GM18508 (cell line): ENCODE measurements around the gene FGD3.

Source experiments
- ATAC-seq: cut with Tn5 transposase; IDR thresholded peaks from one replicate; pipeline ENCODE4 v1.9.1; 2021; ENCODE audit warnings: moderate number of reproducible peaks; ENCODE audit not compliant: insufficient read depth, unreplicated experiment

Gene FGD3

GRCh38 chr9:93064392-93065134 lies 117.2 kb downstream of the FGD3 start:
- peak; percentile 81 for ATAC-seq

DNA sequence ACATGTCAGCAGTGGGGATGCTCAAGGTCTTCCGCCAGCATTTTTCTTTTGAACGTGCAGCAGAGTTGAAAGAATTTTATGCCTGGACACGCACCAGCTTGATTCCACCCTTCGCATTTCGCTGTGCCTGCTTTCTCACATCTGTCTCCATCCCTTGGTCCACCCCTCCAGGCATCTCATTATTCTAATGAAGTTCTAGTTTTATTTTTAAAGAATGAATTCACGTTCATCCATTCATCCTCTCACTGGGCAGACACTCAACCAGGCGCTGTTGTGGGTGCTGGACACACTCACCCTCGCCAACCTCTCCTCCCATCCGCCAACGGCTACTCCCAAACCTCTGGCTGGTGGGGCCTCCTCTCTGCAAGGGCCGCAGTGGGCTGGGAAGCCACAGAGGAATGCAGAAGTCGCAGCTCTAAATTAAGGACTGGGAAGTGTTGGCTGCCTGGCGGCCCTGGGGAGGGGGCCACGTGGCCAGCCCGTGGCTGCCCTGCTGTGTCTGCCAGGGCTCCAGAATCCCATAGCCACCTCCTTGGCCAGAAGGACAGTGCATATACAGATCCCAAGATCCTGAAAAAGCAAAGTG lies 117.9 kb downstream of the FGD3 start:
- no peak for ATAC-seq

DNA sequence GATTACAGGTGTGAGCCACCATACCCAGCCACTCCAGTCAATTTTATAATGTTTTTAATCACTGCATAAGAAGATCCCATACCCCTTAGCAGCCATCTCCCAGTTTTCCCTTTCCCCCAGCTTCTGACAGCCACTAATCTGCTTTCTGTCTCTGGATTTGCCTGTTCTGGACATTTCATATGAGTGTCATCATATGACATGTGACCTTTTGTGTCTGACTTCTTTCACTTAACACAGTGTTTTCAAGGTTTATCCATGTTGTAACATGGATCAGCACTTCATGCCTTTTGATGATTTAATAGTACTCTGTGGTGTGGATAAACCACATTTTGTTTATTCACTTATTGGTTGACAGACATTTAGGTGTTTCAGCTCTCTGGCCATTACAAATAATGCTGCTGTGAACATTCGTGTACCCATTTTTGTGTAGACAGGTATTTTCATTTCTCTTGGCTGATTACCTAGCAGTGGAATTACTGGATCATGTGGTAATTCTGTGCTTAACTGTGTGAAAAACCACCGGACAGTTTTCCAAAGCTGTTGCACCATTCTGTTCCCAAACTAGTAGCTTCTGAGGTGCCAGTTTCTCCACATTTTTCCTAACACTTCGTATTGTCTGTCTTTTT lies 119.8 kb downstream of the FGD3 start:
- no peak for ATAC-seq

GRCh38 chr9:93068956-93069355 lies 121.6 kb downstream of the FGD3 start:
- ATAC-seq, result no peak

- ATAC-seq, result no peak
Observed at GRCh38 chr9:93071464-93071863, 124.1 kb downstream of the FGD3 start.

GRCh38 chr9:93072383-93072795 lies 125.1 kb downstream of the FGD3 start:
- ATAC-seq, result no peak

- ATAC-seq, result no peak
Observed at GRCh38 chr9:93076101-93076791, 128.9 kb downstream of the FGD3 start.

DNA sequence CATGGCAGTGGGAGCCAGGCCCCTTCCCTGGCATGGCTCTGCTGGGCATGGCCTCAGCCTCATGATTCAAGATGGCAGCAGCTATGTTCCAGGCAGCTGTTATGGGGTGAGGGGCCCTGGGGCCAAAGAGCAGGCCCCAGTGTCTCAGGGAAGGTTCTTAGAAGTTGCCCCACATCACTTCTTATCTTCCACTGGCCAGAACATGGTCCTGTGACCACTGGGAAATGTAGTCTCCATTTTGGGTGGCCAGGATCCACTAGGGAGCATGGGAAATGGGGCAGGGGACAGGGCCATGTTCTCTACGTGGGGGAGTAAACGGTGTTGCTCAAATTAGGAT lies 129.4 kb downstream of the FGD3 start:
- ATAC-seq, result no peak

DNA sequence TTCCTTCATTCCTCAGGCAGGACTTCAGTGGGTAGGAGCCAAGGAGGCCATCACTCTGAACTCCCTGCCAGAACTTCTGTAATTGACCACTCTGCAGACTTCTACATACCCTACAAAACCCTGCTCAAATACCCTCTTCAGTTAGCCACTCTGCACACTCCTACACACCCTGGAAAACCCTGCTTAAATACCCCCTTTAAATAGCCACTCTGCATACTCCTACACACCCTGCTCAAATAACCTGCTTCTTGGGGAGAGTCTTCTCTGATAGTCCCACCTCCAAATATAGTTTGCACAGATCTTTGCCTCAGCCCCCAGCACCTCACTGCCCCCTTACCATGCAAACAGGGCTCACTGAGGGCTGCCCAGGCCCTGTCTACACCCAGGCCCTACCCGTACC lies 130.0 kb downstream of the FGD3 start:
- ATAC-seq, result no peak

DNA sequence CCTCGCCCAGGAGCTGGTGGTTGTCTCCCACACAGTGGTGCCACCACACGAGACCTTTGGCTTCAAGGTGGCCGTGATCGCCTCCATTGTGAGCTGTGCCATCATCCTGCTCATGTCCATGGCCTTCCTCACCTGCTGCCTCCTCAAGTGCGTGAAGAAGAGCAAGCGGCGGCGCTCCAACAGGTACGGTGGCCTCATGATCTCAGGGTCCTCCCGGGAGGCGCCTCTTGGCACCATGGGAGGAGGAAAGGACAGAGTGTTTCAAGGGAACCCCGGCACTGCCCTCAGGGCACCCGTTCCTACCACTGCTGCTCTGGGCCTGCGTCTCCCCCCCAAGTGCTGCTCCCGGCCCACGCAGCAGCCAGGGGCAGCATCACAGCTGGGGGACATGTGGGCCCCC lies 130.5 kb downstream of the FGD3 start:
- no peak for ATAC-seq

GRCh38 chr9:93079371-93079770 lies 132.0 kb downstream of the FGD3 start:
- ATAC-seq, result no peak

DNA sequence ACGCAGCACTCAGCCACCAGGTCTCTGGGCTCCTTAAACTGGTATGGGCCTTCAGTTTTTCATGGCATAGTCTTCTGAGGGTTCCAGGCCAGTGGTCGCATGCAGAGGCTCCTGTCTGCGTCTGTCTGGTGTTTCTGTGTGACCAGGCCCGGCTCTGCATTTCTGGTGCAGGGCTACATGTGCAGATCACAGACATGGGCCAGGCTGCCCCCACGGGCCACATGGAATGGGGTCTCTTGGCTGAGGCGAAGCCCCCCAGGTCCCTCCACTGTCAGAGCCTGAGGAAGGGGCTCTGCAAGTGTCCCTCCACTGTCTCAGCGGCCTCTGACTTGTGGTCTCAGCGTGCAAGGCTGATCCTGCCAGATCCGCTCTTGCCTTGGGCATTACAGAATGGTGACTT lies 133.1 kb downstream of the FGD3 start:
- ATAC-seq, result no peak

- ATAC-seq, result no peak
Observed at GRCh38 chr9:93081081-93081529, 133.8 kb downstream of the FGD3 start.

- no peak for ATAC-seq
Observed at GRCh38 chr9:93081931-93082330, 134.6 kb downstream of the FGD3 start.

GRCh38 chr9:93082841-93083411 lies 135.6 kb downstream of the FGD3 start:
- ATAC-seq, result no peak

- no peak for ATAC-seq
Observed at GRCh38 chr9:93083592-93084470, 136.5 kb downstream of the FGD3 start.

DNA sequence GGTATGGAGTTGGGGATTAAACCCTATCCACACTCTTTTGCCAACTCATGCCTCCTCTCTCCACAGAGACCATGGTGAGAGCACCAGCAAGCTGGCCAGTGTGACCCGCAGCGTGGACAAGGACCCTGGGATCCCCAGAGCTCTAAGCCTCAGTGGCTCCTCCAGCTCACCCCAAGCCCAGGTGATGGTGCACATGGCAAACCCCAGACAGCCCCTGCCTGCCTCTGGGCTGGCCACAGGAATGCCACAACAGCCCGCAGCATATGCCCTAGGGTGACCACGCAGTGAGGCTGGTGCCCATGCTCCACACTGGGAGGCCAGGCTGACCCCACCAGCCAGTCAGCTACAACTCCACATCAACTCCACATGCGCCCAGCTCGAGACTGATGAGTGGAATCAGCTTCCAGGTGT lies 137.2 kb downstream of the FGD3 start:
- no peak for ATAC-seq

GRCh38 chr9:93085676-93086075 lies 138.4 kb downstream of the FGD3 start:
- ATAC-seq, result no peak
